HepG2 (cell line): ENCODE data around the gene ING1. TPM values are rescaled to one million over a fixed set of nuclear protein-coding genes. Genes with fewer than 3 reads are reported as not detected.

ENCODE experiments used
- ATAC-seq: fragments of 200-7000 bp; cut with Tn5 transposase; 3 replicates; pipeline ENCODE4 v1.9.1; 2020; ENCODE audit warnings: mild to moderate bottlenecking, moderate library complexity
- BruUV-seq: library from RNA; stranded (reverse); fragments of 400-500 nt; replicated peaks from 2 replicates; lab custom pipeline; 2021; lab: Mats Ljungman, UMichigan
- CTCF ChIA-PET: fragments of 300-600 bp; formaldehyde crosslinking; extraction: SDS; loops from one replicate; lab custom pipeline; 2021; ENCODE audit warnings: low total read pairs, inconsistent platforms, low intra/inter-chr PET ratio; lab: Yijun Ruan, JAX
- POLR2A ChIA-PET: fragments of 350-600 bp; sonication (Branson Sonifier 250); formaldehyde crosslinking; loops from one replicate; lab custom pipeline; 2020; ENCODE audit warnings: antibody characterized with exemption, inconsistent platforms; lab: Yijun Ruan, JAX
- DNase-seq: peaks from one replicate; pipeline ENCODE4 v3.0.0-alpha.2; 2015; ENCODE audit warnings: low spot score
- FAIRE-seq: peaks from 3 replicates; lab custom pipeline; 2011; peaks lifted over from hg19 to GRCh38; lab: Jason Lieb, UNC
- H2AFZ ChIP-seq: one replicate; pipeline ENCODE4 v1.6.1; 2011; ENCODE audit warnings: low read length, inconsistent platforms
- H3K27ac ChIP-seq: fragments of 300-600 bp; 3 replicates; pipeline ENCODE4 v1.8.0; 2011; ENCODE audit warnings: mixed run types, mild to moderate bottlenecking, mixed read lengths, low read length, inconsistent platforms; ENCODE audit not compliant: insufficient read depth; ENCODE audit errors: extremely low read length
- H3K27me3 ChIP-seq, 2 experiments: fragments of 200-600 bp in 1 of 2; 2 replicates in 1 of 2; 3 replicates in 1 of 2; pipeline versions ENCODE4 v1.6.0 to v1.8.0; 2011; ENCODE audit warnings: low read length in 2 of 2, mild to moderate bottlenecking in 2 of 2, moderate library complexity in 2 of 2, inconsistent platforms in 1 of 2; ENCODE audit not compliant: insufficient read depth in 2 of 2, control insufficient read depth in 1 of 2
- H3K36me3 ChIP-seq, 2 experiments: fragments of 200-600 bp in 1 of 2; replicated peaks in 1 of 2; 2 replicates in 1 of 2; 3 replicates in 1 of 2; pipeline versions ENCODE4 v1.5.1 to v1.8.0; 2011; ENCODE audit warnings: low read length in 2 of 2, inconsistent platforms in 1 of 2; ENCODE audit not compliant: insufficient read depth in 2 of 2, control insufficient read depth in 1 of 2
- H3K4me1 ChIP-seq: 2 replicates; pipeline ENCODE4 v1.5.1; 2012; ENCODE audit warnings: low read length, inconsistent platforms; ENCODE audit not compliant: insufficient read depth
- H3K4me2 ChIP-seq: 2 replicates; pipeline ENCODE4 v1.6.0; 2011; ENCODE audit warnings: low read depth, low read length, inconsistent platforms
- H3K4me3 ChIP-seq, 3 experiments: fragments of 200-600 bp in 1 of 3; sonication (generic), shearing (Covaris generic) in 1 of 3; replicated peaks in 1 of 3; 2 replicates each; pipeline ENCODE4 v1.5.1; 2011 to 2016; ENCODE audit warnings: low read length in 3 of 3, inconsistent platforms in 2 of 3, low read depth in 2 of 3, mild to moderate bottlenecking in 2 of 3, control low read depth in 1 of 3, mixed read lengths in 1 of 3; ENCODE audit not compliant: insufficient read depth in 1 of 3
- H3K79me2 ChIP-seq: one replicate; pipeline ENCODE4 v1.6.1; 2011; ENCODE audit warnings: low read length, inconsistent platforms; ENCODE audit not compliant: insufficient read depth
- H3K9ac ChIP-seq: 2 replicates; pipeline ENCODE4 v1.6.0; 2011; ENCODE audit warnings: mild to moderate bottlenecking, low read depth, low read length, inconsistent platforms; ENCODE audit not compliant: insufficient read depth
- H3K9me3 ChIP-seq: 2 replicates; pipeline ENCODE4 v1.5.1; 2012; ENCODE audit warnings: mild to moderate bottlenecking, low read length
- H4K20me1 ChIP-seq: 2 replicates; pipeline ENCODE4 v1.6.0; 2011; ENCODE audit warnings: inconsistent platforms, mild to moderate bottlenecking, low read length, moderate library complexity; ENCODE audit not compliant: insufficient read depth
- AKAP8 ChIP-seq: sonication (generic); formaldehyde crosslinking; IDR thresholded peaks from 2 replicates; pipeline ENCODE4 v1.5.1; 2020; ENCODE audit warnings: mild to moderate bottlenecking, missing genetic modification reagents
- DBP ChIP-seq: sonication (generic); formaldehyde crosslinking; IDR thresholded peaks from 2 replicates; pipeline ENCODE4 v1.4.0; 2020; ENCODE audit warnings: missing genetic modification reagents; ENCODE audit errors: not compliant biosample characterization
- EEA1 ChIP-seq: sonication (generic); formaldehyde crosslinking; IDR thresholded peaks from 2 replicates; pipeline ENCODE4 v1.5.1; 2020; ENCODE audit warnings: mild to moderate bottlenecking, missing genetic modification reagents, borderline replicate concordance
- FOSL1 ChIP-seq: sonication (generic); formaldehyde crosslinking; IDR thresholded peaks from 2 replicates; pipeline ENCODE4 v1.9.0; 2021; ENCODE audit warnings: missing genetic modification reagents, borderline replicate concordance
- FOXK2 ChIP-seq: fragments of 450-650 bp; IDR thresholded peaks from 2 replicates; pipeline ENCODE4 v1.6.1; 2016
- GPN1 ChIP-seq: sonication (generic); formaldehyde crosslinking; IDR thresholded peaks from 2 replicates; pipeline ENCODE4 v1.5.1; 2020; ENCODE audit warnings: missing genetic modification reagents, borderline replicate concordance
- NCOA2 ChIP-seq: sonication (generic); formaldehyde crosslinking; IDR thresholded peaks from 2 replicates; pipeline ENCODE4 v1.8.0; 2022; ENCODE audit warnings: inconsistent platforms
- NR0B2 ChIP-seq: sonication (generic); formaldehyde crosslinking; IDR thresholded peaks from 2 replicates; pipeline ENCODE4 v1.4.0; 2020; ENCODE audit warnings: mild to moderate bottlenecking, missing genetic modification reagents
- SETDB1 ChIP-seq: sonication (generic); formaldehyde crosslinking; IDR thresholded peaks from 2 replicates; pipeline ENCODE4 v1.5.1; 2020; ENCODE audit warnings: missing genetic modification reagents, mild to moderate bottlenecking, borderline replicate concordance
- UBTF ChIP-seq: sonication (generic); formaldehyde crosslinking; IDR thresholded peaks from 2 replicates; pipeline ENCODE4 v1.4.0; 2020; ENCODE audit warnings: mild to moderate bottlenecking, missing genetic modification reagents
- YY1 ChIP-seq: IDR thresholded peaks from 2 replicates; pipeline ENCODE4 v1.6.1; 2011; ENCODE audit warnings: low read length, low read depth, moderate library complexity, mild to moderate bottlenecking; ENCODE audit not compliant: insufficient read depth, insufficient replicate concordance
- ZBED4 ChIP-seq: sonication (generic); formaldehyde crosslinking; IDR thresholded peaks from 2 replicates; pipeline ENCODE4 v1.4.0; 2020; ENCODE audit warnings: missing genetic modification reagents, borderline replicate concordance
- WGBS: methylation state at CpG from one replicate; pipeline ENCODE4 v1.1.6; 2017; ENCODE audit warnings: low lambda C conversion rate; 5-methylcytosine and 5-hydroxymethylcytosine counted together
- in situ Hi-C: cut with HindIII; loops from 2 replicates; pipeline ENCODE4 v1.10.0; 2017; ENCODE audit warnings: low pct_unique_long_range_greater_than_20kb; ENCODE audit not compliant: extremely low pct_ligation_motif_present
- intact Hi-C: fragments of 100-400 bp; cut with micrococcal nuclease; formaldehyde crosslinking; loops from one replicate; pipeline ENCODE4 v1.10.0; 2022; ENCODE audit not compliant: unreplicated experiment
- polyA plus RNA-seq, 8 experiments: library from polyadenylated mRNA; depleted of rRNA in 3 of 8; stranded (reverse) in 7 of 8; unstranded in 1 of 8; fragments of >200 nt; fragmentation: Illumina TruSeq in 4 of 8; extraction: Trizol in 4 of 8; gene quantifications; 2 replicates each; pipeline versions ENCODE4 v1.2.1 to v1.2.3, GENCODE V29; 2011 to 2016; ENCODE audit warnings: low read depth in 4 of 8, missing spikeins in 1 of 8, mixed read lengths in 1 of 8; ENCODE audit not compliant: insufficient read depth in 1 of 8
- total RNA-seq, 5 experiments: library from RNA; depleted of rRNA; stranded (reverse); fragments of >200 nt; fragmentation: Illumina TruSeq; extraction: Trizol; gene quantifications; 2 replicates each; pipeline ENCODE4 v1.2.3, GENCODE V29; 2016; ENCODE audit warnings: low read depth in 1 of 5
- TF ChIP-seq, protein P1 (sequence below): sonication (generic); formaldehyde crosslinking; IDR thresholded peaks from 2 replicates; pipeline ENCODE4 v1.8.1; 2023; ENCODE audit warnings: missing genetic modification reagents, mild to moderate bottlenecking, borderline replicate concordance
- TF ChIP-seq, protein P2 (sequence below): sonication (generic); formaldehyde crosslinking; IDR thresholded peaks from 2 replicates; pipeline ENCODE4 v1.8.1; 2023; ENCODE audit warnings: mild to moderate bottlenecking, moderate library complexity, missing genetic modification reagents

ING1 gene
- total and polyA plus RNA-seq, 2 of the 13 experiments (the other 11 are each of a cell fraction or from before 2014, with no cell fraction given): 8.1 to 16.1 TPM

GRCh38 chr13:110714797-110715394, 1.4 kb downstream of the ING1 start:
- in situ Hi-C loops (no loop called here), intact Hi-C loops (loop anchor here (1.0 to 10.0 kb wide), 5 partner anchors 31 to 260 kb away; no protein-coding TSS in a partner anchor)
- WGBS: 2% methylated on average over 42 of the region's 49 CpGs
- peak overlapping the region; percentile 86 for H3K27ac ChIP-seq
- ChIA-PET POLR2A (interaction anchor here (0.6 to 2.8 kb wide), 19 partner anchors 9 to 200 kb away, joined by 3 to 22 read pairs (median 4); partner anchors contain the start of genes ANKRD10, CARS2, NAXD and RAB20), CTCF (no interaction called here)
- peaks cover 2 to 10% of the 10 kb centered on the region in 2 experiments; a peak in 3 of 5 replicates for H3K36me3 ChIP-seq
- H2AFZ ChIP-seq: no peak overlapping the region
- FAIRE-seq: no peak
- peaks cover 19% of the 10 kb centered on the region for H3K4me1 ChIP-seq
- H3K79me2 ChIP-seq: peaks cover 52% of the 10 kb centered on the region
- H3K9ac ChIP-seq: peak overlapping the region; percentile 95
- BruUV-seq: TSS peak; percentile 73
- peaks cover 30% of the 10 kb centered on the region for H4K20me1 ChIP-seq
- peak overlapping the region; percentile 96 to 98 (median 98) for H3K4me3 ChIP-seq
- peak; percentile 20 for DNase-seq
- H3K4me2 ChIP-seq: peak overlapping the region; percentile 72
- no peaks in the 10 kb centered on the region for H3K9me3 ChIP-seq
- H3K27me3 ChIP-seq: no peaks in the 10 kb centered on the region; a peak in 1 of 5 replicates
- ATAC-seq: peak; percentile 3
- TF ChIP-seq DBP (CRISPR knock-in tag) (no peak), FOXK2 (no peak), AKAP8 (CRISPR knock-in tag) (0 out of 2 replicates have a peak, but pooled peaks have one; percentile 62), NR0B2 (CRISPR knock-in tag) (0 out of 2 replicates have a peak, but pooled peaks have one; percentile 51), EEA1 (CRISPR knock-in tag) (no peak), ZBED4 (CRISPR knock-in tag) (no peak), GPN1 (CRISPR knock-in tag) (no peak), UBTF (peak; percentile 65), SETDB1 (CRISPR knock-in tag) (no peak), YY1 (peak; percentile 18), NCOA2 (CRISPR knock-in tag) (no peak), FOSL1 (CRISPR knock-in tag) (no peak)
- TF ChIP-seq, protein P1, sequence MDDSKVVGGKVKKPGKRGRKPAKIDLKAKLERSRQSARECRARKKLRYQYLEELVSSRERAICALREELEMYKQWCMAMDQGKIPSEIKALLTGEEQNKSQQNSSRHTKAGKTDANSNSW (CRISPR knock-in tag): no peak
- TF ChIP-seq, protein P2, sequence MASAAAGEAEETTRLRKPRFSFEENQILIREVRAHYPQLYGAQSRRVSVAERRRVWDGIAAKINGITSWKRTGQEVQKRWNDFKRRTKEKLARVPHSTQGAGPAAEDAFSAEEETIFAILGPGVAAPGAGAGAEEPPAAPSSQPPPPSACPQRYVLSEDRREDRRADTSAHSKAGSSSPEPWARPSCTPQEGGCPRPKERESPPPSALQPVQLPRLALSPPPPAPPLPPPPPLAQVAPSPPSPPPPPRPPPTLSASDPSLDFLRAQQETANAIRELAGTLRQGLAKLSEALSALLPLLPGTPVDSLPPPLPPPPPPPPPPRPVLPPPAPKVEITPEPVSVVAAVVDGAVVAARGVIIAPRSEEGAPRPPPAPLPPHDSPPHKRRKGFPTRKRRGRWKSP (CRISPR knock-in tag): peak; percentile 41; the same call in 1 of the 2 replicates
